Measurements from ENCODE around the gene EZR. TPM values are rescaled to one million over a fixed set of nuclear protein-coding genes. Genes with fewer than 3 reads are reported as not detected.
A peak's percentile ranks its signal among the peaks of the same experiment; 100 is the strongest.

Gene EZR
- total and polyA plus RNA-seq, 11 donors: 114 to 541 (median 161) TPM

DNA sequence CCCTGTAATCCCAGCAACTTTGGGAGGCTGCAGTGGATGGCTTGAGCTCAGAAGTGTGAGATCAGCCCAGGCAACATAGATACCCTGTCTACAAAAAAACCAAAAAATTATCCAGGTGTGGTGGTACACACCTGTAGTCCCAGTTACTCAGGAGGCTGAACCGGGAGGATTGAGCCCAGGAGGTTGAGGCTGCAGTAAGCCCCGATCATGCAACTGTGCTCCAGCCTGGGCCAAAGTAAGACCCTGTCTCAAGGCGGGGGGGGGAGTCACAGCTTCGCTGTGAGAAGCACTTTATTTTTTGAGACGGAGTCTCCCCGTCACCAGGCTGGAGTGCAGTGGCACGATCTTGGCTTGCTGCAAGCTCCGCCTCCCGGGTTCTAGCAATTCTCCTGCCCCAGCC, 54.2 kb downstream of the EZR start:
- H3K27ac ChIP-seq: no peak overlapping the region
- 92 to 97% (median 94%) methylated on average over 7 to 9 of the region's 9 CpGs for WGBS, 4 donors
- intact Hi-C loops (cut with DNase I): loop anchor here in 1 of 10 donors (10.0 kb wide), 1 partner anchor 50 kb away; no protein-coding TSS in a partner anchor
- no peaks in the 10 kb centered on the region for H3K9me3 ChIP-seq
- peak in 1 of 5 donors; percentile 26 for DNase-seq
- H3K36me3 ChIP-seq: peaks cover 0 to 70% (median 60%) of the 10 kb centered on the region in 9 donors
- H3K4me3 ChIP-seq: no peak overlapping the region
- no peaks in the 10 kb centered on the region for H3K27me3 ChIP-seq
- peaks cover 0 to 42% (median 15%) of the 10 kb centered on the region in 12 donors for H3K4me1 ChIP-seq
- no peak for TF ChIP-seq POLR2A (IDR thresholded peaks at IDR 0.05)
- TF ChIP-seq, protein P1, sequence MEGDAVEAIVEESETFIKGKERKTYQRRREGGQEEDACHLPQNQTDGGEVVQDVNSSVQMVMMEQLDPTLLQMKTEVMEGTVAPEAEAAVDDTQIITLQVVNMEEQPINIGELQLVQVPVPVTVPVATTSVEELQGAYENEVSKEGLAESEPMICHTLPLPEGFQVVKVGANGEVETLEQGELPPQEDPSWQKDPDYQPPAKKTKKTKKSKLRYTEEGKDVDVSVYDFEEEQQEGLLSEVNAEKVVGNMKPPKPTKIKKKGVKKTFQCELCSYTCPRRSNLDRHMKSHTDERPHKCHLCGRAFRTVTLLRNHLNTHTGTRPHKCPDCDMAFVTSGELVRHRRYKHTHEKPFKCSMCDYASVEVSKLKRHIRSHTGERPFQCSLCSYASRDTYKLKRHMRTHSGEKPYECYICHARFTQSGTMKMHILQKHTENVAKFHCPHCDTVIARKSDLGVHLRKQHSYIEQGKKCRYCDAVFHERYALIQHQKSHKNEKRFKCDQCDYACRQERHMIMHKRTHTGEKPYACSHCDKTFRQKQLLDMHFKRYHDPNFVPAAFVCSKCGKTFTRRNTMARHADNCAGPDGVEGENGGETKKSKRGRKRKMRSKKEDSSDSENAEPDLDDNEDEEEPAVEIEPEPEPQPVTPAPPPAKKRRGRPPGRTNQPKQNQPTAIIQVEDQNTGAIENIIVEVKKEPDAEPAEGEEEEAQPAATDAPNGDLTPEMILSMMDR (IDR thresholded peaks at IDR 0.05): no peak
- ATAC-seq: no peak

DNA sequence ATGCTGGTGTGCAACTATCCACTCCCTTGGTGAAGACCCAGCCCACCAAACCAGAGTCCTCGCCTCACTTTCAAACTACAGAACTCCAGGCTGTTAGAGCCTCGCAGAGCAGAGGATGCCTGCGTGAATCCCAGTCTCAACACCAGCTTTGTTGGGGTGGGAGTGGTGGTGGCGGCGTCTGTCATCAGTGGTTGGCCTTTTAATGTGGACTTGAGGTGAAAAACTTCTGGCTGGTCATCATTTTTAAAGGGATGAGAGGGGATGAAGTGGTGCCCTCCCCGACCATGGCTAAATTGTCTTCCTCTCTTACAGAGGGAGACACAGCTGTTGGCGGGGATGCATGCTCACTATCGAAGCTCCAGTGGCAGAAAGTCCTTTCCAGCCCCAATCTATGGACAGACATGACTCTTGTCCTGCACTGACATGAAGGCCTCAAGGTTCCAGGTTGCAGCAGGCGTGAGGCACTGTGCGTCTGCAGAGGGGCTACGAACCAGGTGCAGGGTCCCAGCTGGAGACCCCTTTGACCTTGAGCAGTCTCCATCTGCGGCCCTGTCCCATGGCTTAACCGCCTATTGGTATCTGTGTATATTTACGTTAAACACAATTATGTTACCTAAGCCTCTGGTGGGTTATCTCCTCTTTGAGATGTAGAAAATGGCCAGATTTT, 54.9 kb downstream of the EZR start:
- H3K27me3 ChIP-seq: no peaks in the 10 kb centered on the region
- H3K9me3 ChIP-seq: no peaks in the 10 kb centered on the region
- 92 to 94% (median 93%) methylated on average over 14 of the region's 14 CpGs for WGBS, 4 donors
- peak overlapping the region in 1 of 12 donors; percentile 28 for H3K27ac ChIP-seq
- H3K36me3 ChIP-seq: peaks cover 0 to 64% (median 54%) of the 10 kb centered on the region in 9 donors
- no peak for DNase-seq
- no peak for ATAC-seq
- no peak overlapping the region for H3K4me3 ChIP-seq
- peaks cover 0 to 35% (median 11%) of the 10 kb centered on the region in 12 donors for H3K4me1 ChIP-seq
- no peak for TF ChIP-seq POLR2A (IDR thresholded peaks at IDR 0.05)
- TF ChIP-seq, protein P1 (IDR thresholded peaks at IDR 0.05): no peak
- intact Hi-C loops (cut with DNase I): loop anchor here in 1 of 10 donors (10.0 kb wide), 1 partner anchor 50 kb away; no protein-coding TSS in a partner anchor

DNA sequence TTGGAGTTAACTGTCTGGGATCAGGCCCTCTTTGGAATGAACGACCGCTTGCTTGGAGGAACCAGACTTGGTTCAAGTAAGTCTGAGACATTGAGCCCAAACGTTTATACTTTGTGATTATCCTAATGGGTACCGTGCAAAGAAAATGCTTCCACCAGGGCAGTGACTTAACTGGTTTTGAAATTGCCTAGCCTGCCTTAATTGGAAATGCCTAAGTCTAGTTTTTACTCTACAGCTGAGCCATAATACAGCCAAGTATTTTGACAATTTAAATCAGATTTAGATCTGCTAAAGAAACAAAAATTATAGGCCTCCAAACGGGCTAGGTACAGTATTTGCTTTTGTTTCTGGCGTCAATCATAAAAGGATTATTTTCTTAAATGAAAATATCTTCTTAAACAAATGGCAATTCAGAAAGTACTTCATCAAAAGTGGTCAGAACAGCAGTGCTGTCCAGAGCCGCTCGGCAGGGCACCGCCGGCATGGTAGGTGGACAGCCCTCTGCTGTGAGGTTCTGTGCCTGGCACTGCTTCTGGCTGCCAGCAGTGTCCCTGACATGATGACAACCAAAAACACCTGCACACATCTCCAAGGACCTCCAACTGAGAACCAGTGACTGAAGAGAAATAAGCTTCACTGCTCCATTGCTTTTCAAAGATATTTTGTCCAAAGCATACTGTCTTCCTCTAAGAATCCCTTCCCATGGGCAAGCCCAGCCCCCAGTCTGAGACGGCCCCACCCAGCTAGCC, 55.6 kb downstream of the EZR start:
- H3K9me3 ChIP-seq: no peaks in the 10 kb centered on the region
- no peak overlapping the region for H3K4me3 ChIP-seq
- H3K36me3 ChIP-seq: peaks cover 0 to 57% (median 47%) of the 10 kb centered on the region in 9 donors
- TF ChIP-seq POLR2A (IDR thresholded peaks at IDR 0.05): no peak
- TF ChIP-seq, protein P1 (IDR thresholded peaks at IDR 0.05): no peak
- no peaks in the 10 kb centered on the region for H3K27me3 ChIP-seq
- intact Hi-C loops (cut with DNase I): loop anchor here in 1 of 10 donors (10.0 kb wide), 1 partner anchor 49 kb away; no protein-coding TSS in a partner anchor
- peaks cover 0 to 28% (median 5%) of the 10 kb centered on the region in 12 donors for H3K4me1 ChIP-seq
- peak in 2 of 4 donors; percentile 28 to 29 for ATAC-seq
- WGBS, 4 donors: 57 to 72% (median 63%) methylated on average over 11 of the region's 11 CpGs
- peak overlapping the region in 2 of 12 donors; percentile 7 to 28 for H3K27ac ChIP-seq
- no peak for DNase-seq
